ENCODE data around the gene ZNF679.
A peak's percentile ranks its signal among the peaks of the same experiment; 100 is the strongest.
"Not testable (repeated sequence)": the region's sequence is repeated elsewhere in the genome, so short reads cannot be mapped to it uniquely, and the experiment has no call there.

Gene ZNF679

DNA sequence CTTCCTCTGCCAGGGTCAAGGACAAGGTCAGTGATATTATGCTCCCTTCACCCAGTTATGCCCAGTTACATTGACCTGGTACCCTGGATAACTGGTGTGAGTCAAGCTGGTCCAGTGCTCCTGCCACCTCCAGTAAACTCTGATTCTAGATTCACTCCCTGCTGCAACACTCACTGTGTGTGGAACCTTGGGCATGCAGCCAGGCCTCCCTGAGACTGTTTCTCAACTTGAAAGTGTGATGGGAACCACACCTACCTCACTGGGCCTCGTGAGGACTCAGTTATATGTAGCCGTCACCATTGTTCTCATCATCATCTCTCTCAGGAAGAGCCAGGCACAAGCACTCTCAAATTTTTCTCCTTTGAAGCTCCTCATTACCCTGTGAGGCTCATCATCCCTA is 84.6 kb downstream of the ZNF679 start:
- peak in 1 of 14 donors; percentile 2 for DNase-seq

- DNase-seq = peak; percentile 32 to 91 (median 82)
Observed at GRCh38 chr7:64313740-64314491, 85.6 kb downstream of the ZNF679 start, which contains the start of gene ZNF736. TSS of gene ZNF736 (plus strand) at chr7:64313961. CDS start at chr7:64314151, 190 bp downstream.

DNA sequence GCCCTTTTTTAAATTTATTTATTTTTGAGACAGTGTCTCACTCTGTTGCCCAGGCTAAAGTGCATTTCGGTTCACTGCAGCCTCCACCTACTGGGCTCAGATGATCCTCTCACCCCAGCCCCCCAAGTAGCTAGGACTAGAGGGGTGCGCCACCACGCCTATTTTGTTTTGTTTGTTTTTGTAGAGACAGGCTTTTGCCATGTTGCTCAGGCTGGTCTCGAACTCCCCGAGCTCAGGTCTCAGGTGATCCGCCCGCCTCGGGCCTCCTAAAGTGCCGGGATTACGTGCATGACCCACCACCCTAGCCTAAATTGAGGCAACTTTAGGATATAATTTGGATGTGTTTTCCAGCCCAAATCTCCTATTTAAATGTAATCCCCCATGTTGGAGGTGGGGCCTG is 86.3 kb downstream of the ZNF679 start:
- DNase-seq = no peak

DNA sequence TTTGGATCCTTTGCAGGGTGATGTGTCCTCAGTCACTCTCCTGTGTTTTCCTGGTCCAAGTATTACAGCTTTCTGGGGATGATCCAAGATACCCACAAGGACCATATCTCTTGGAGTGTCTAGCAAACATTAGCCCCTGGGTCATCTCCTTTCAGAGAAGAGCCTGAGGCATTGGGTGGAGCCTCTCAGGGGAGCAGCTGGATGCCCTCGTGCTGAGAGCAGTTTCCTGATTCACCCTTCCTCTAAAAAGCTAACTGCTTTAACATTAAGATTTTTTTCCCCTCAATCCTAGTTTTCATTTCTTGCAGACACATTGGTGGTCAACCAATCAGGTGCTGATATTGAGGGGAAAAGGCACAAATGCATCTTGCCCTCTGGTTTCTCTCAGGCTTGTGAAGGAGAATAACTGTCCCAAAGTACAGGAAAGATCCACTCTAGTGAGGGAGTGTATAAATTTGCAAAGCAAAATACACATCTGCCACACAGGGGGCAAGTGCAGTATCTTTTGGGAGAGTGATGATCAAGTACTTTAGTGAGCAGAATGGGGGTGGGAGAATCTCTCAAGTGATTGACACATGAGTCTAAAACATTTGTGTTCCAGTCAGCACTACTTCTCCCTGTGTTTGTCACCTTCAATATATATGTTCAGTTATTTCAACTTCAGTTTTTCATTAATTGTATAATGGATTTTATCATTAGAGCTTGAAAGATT is 87.9 kb downstream of the ZNF679 start:
- DNase-seq = not testable (repeated sequence)

Data from C1 segment of cervical spinal cord (tissue), 14 donors.